CD8-positive, alpha-beta memory T cell (primary cell): ENCODE measurements around the gene CATSPER3. TPM values are rescaled to one million over a fixed set of nuclear protein-coding genes. Genes with fewer than 3 reads are reported as not detected.

Experiments used
- CTCF ChIA-PET: fragments of 350-600 bp; sonication (Branson Sonifier 250); formaldehyde crosslinking; loops from one replicate; lab custom pipeline; 2021; ENCODE audit warnings: antibody characterized with exemption; lab: Charles Lee
- POLR2A ChIA-PET: fragments of 350-600 bp; sonication (Branson Sonifier 250); formaldehyde crosslinking; loops from one replicate; lab custom pipeline; 2021; ENCODE audit warnings: antibody characterized with exemption; lab: Charles Lee
- DNase-seq, 5 donors: peaks; one replicate each; pipeline versions ENCODE4 v3.0.0 to v3.0.0-alpha.2; 2020 to 2022; ENCODE audit warnings: mixed read lengths in 1 of 5
- H3K27ac ChIP-seq: one replicate; pipeline ENCODE4 v1.7.0; 2013; ENCODE audit warnings: low read depth, mild to moderate bottlenecking, low read length, moderate library complexity
- H3K27me3 ChIP-seq: 2 replicates; pipeline ENCODE4 v1.7.0; 2013; ENCODE audit warnings: low read length, mild to moderate bottlenecking; ENCODE audit not compliant: insufficient read depth, poor library complexity, severe bottlenecking
- H3K36me3 ChIP-seq: 2 replicates; pipeline ENCODE4 v1.7.0; 2013; ENCODE audit warnings: mild to moderate bottlenecking, low read length, moderate library complexity; ENCODE audit not compliant: insufficient read depth
- H3K4me1 ChIP-seq: 2 replicates; pipeline ENCODE4 v1.7.0; 2013; ENCODE audit warnings: mild to moderate bottlenecking, low read length, moderate library complexity; ENCODE audit not compliant: insufficient read depth
- H3K4me3 ChIP-seq: 2 replicates; pipeline ENCODE4 v1.7.0; 2013; ENCODE audit warnings: mild to moderate bottlenecking, low read length
- H3K9me3 ChIP-seq: 2 replicates; pipeline ENCODE4 v1.7.0; 2013; ENCODE audit warnings: mild to moderate bottlenecking, low read length
- H3K27ac Mint-ChIP-seq, 8 donors: one replicate each; pipeline ENCODE4 v1.8.0; 2020 to 2021; ENCODE audit warnings: mixed read lengths in 8 of 8, mild to moderate bottlenecking in 6 of 8, inconsistent platforms in 3 of 8, moderate library complexity in 3 of 8
- H3K27me3 Mint-ChIP-seq, 2 donors: one replicate each; pipeline ENCODE4 v1.8.0; 2020 to 2021; ENCODE audit warnings: mixed read lengths in 2 of 2, mild to moderate bottlenecking in 1 of 2, moderate library complexity in 1 of 2
- H3K36me3 Mint-ChIP-seq, 3 donors: one replicate each; pipeline ENCODE4 v1.8.0; 2020 to 2021; ENCODE audit warnings: mixed read lengths in 3 of 3, inconsistent platforms in 1 of 3, mild to moderate bottlenecking in 1 of 3
- H3K4me1 Mint-ChIP-seq, 3 donors: one replicate each; pipeline ENCODE4 v1.8.0; 2020 to 2021; ENCODE audit warnings: mixed read lengths in 3 of 3, inconsistent platforms in 1 of 3, mild to moderate bottlenecking in 1 of 3
- H3K4me3 Mint-ChIP-seq, 7 donors: one replicate each; pipeline ENCODE4 v1.8.0; 2020 to 2021; ENCODE audit warnings: mixed read lengths in 7 of 7, mild to moderate bottlenecking in 6 of 7, moderate library complexity in 4 of 7, inconsistent platforms in 2 of 7
- H3K9me3 Mint-ChIP-seq, 5 donors: one replicate each; pipeline ENCODE4 v1.8.0; 2020 to 2022; ENCODE audit warnings: mixed read lengths in 5 of 5, mild to moderate bottlenecking in 3 of 5, moderate library complexity in 2 of 5, inconsistent platforms in 1 of 5
- polyA plus RNA-seq: library from polyadenylated mRNA; unstranded; fragments of 300-500 nt; fragmentation: Illumina TruSeq; gene quantifications from one replicate; pipeline ENCODE4 v1.2.3, GENCODE V29; 2021
- total RNA-seq, 2 experiments: library from RNA; stranded (reverse); gene quantifications; one replicate each; pipeline ENCODE4 v1.2.3, GENCODE V29; 2021

Gene CATSPER3
- total and polyA plus RNA-seq, 3 experiments from 2014 or later, result 0.18 to 0.36 (median 0.29) TPM

DNA sequence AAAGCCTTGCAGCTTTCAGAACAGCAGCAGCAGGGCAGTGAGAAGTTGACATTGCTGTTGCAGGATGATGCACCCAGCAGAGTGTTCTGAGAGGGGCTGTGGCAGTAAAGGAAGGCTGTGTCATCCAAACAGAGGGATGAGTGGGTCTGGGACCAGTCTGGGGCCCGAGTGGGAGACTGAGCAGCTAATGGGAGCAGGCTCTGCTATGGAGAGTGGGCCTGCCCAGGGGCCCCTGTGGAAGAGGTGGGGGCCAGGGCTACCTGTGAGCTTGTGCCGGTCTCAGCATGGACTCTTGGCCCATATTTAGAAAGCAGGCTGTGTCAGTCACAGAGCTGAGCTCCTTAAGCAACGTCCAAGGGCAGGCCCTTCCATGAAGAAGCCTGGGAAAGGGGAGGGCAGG, 92.3 kb downstream of the CATSPER3 start:
- Mint-ChIP-seq H3K27me3 (peaks cover 20 to 40% of the 10 kb centered on the region in 2 donors), H3K36me3 (no peaks in the 10 kb centered on the region), H3K4me3 (no peak overlapping the region), H3K4me1 (no peaks in the 10 kb centered on the region), H3K27ac (peak overlapping the region in 1 of 8 donors; percentile 39), H3K9me3 (no peaks in the 10 kb centered on the region)
- CTCF ChIA-PET, result no interaction called here
- H3K27me3 ChIP-seq, result no peaks in the 10 kb centered on the region
- no peaks in the 10 kb centered on the region for H3K9me3 ChIP-seq
- no peak overlapping the region for H3K4me3 ChIP-seq
- no peak for DNase-seq
- POLR2A ChIA-PET, result no interaction called here
- no peak overlapping the region for H3K27ac ChIP-seq
- H3K4me1 ChIP-seq, result no peaks in the 10 kb centered on the region
- no peaks in the 10 kb centered on the region for H3K36me3 ChIP-seq

DNA sequence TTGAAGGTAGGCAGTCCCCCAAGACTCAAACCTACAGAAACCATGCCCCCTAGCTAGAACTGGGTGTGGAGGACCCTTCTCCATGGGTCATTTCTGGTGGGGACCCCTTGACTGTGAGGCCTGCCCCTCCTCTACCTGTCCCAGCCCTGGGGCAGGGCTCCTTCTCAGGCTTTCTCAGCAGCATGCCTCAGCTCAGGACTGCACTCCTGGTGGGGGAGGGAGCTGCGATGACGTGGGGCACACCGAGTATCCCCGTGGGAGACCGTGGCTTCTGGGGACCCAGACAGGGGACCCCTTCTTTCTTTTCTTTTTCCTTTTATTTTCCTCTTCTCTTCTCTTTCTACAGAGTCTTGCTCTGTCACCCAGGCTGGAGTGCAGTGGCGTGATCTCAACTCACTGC, 93.3 kb downstream of the CATSPER3 start:
- Mint-ChIP-seq H3K36me3 (no peaks in the 10 kb centered on the region), H3K4me1 (no peaks in the 10 kb centered on the region), H3K4me3 (no peak overlapping the region), H3K27ac (no peak overlapping the region), H3K9me3 (no peaks in the 10 kb centered on the region), H3K27me3 (peaks cover 18 to 40% of the 10 kb centered on the region in 2 donors)
- ChIA-PET CTCF (no interaction called here), POLR2A (no interaction called here)
- no peaks in the 10 kb centered on the region for H3K9me3 ChIP-seq
- no peak for DNase-seq
- no peaks in the 10 kb centered on the region for H3K27me3 ChIP-seq
- H3K36me3 ChIP-seq, result no peaks in the 10 kb centered on the region
- H3K27ac ChIP-seq, result no peak overlapping the region
- H3K4me1 ChIP-seq, result no peaks in the 10 kb centered on the region
- no peak overlapping the region for H3K4me3 ChIP-seq

Other genes with a start within 250 kb of the CATSPER3 start
- gene CAMLG, start 229.4 kb upstream of the CATSPER3 start, total RNA-seq, result 10 to 100 TPM; 23.1 to 23.6 TPM
- 42.2 TPM for gene CAMLG, start 229.4 kb upstream of the CATSPER3 start, polyA plus RNA-seq
- 10 to 100 TPM; 81.3 to 83.8 TPM for gene DDX46, start 209.1 kb upstream of the CATSPER3 start, total RNA-seq
- 27.5 TPM for gene DDX46, start 209.1 kb upstream of the CATSPER3 start, polyA plus RNA-seq
- gene C5orf24, start 121.9 kb upstream of the CATSPER3 start, total RNA-seq, result 10 to 100 TPM; 28.9 to 29.8 TPM
- gene C5orf24, start 121.9 kb upstream of the CATSPER3 start, polyA plus RNA-seq, result 10.5 TPM
- gene TXNDC15, start 93.5 kb upstream of the CATSPER3 start, total RNA-seq, result 10 to 100 TPM; 44.5 to 47.3 TPM
- 22.1 TPM for gene TXNDC15, start 93.5 kb upstream of the CATSPER3 start, polyA plus RNA-seq
- 10 to 100 TPM; 11.5 to 13.6 TPM for gene PCBD2, start 62.8 kb upstream of the CATSPER3 start, total RNA-seq
- 9.6 TPM for gene PCBD2, start 62.8 kb upstream of the CATSPER3 start, polyA plus RNA-seq
- not detected for gene PITX1, start 66.3 kb downstream of the CATSPER3 start, total RNA-seq
- gene PITX1, start 66.3 kb downstream of the CATSPER3 start, polyA plus RNA-seq, result not detected